ENCODE measurements around the gene NHS. TPM values are rescaled to one million over a fixed set of nuclear protein-coding genes. Genes with fewer than 3 reads are reported as not detected.

Gene NHS
- polyA plus RNA-seq, 1 donor (not counting 4 experiments of a cell fraction or from before 2014, with no cell fraction given): 5.4 TPM

DNA sequence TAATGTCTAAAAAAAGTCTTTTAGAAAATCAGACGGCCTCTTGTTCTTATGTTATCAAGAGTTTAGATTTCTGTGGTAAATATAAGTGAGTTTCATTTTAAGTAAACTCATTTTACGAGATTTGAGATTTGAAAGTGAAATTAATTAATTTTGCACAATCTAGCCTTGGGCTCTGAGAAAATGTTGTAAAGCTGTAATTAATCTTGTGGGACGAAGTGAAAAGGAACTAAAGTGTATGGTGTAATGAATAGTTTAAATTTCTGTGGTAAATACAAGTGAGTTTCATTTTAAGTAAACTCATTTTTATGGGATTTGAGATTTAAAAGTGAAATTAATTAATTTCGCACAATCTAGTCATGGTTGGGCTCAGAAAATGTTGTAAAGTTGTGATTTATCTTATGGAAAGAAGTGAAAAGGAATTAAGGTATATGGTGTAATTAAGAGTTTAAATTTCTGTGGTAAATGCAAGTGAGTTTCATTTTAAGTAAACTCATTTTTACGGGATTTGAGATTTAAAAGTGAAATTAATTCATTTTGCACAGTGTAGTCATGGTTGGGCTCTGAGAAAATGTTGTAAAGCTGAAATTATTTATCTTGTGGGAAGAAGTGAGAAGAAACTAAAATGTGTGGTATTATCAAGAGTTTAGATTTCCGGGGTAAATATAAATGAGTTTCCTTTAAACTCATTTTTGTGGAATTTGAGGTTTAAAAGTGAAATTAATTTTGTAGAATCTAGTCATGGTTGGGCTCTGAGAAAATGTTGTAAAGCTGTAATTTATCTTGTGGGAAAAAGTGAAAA is 363.9 kb downstream of the NHS start:
- Histone ChIP-seq H3K4me2 (ENCODE audit: control insufficient read depth, extremely low read depth, insufficient read depth, low read depth, low read length) (peak overlapping the region; percentile 65), H3K9me3 (ENCODE audit: control insufficient read depth, low read depth, low read length) (no peaks in the 10 kb centered on the region), H4K20me1 (ENCODE audit: control insufficient read depth, extremely low read depth, insufficient read depth, low read length) (no peaks in the 10 kb centered on the region), H3K27me3 (ENCODE audit: control insufficient read depth, extremely low read depth, insufficient read depth, low read length) (no peaks in the 10 kb centered on the region), H3K4me3 (ENCODE audit: control insufficient read depth in 2 of 3, extremely low read depth in 1 of 3, insufficient read depth in 2 of 3, low read depth in 1 of 3, low read length in 3 of 3) (peak overlapping the region; percentile 50 to 80 (median 79)), H3K27ac (ENCODE audit: control insufficient read depth, insufficient read depth, low read length) (peak overlapping the region; percentile 80), H3K9ac (ENCODE audit: control insufficient read depth, extremely low read depth, insufficient read depth, low read length) (peak overlapping the region; percentile 75), H3K36me3 (ENCODE audit: control insufficient read depth in 2 of 2, extremely low read depth in 1 of 2, insufficient read depth in 2 of 2, low read length in 2 of 2) (no peaks in the 10 kb centered on the region), H3K9me1 (ENCODE audit: control insufficient read depth, extremely low read depth, insufficient read depth, low read length) (no peaks in the 10 kb centered on the region), H2AFZ (ENCODE audit: control insufficient read depth, low read length) (no peak overlapping the region), H3K4me1 (ENCODE audit: control insufficient read depth, extremely low read depth, insufficient read depth, low read length) (no peaks in the 10 kb centered on the region), H3K79me2 (ENCODE audit: control insufficient read depth, insufficient read depth, low read length) (peaks cover 27% of the 10 kb centered on the region)
- FAIRE-seq (no peak), DNase-seq (ENCODE audit: low read depth, low spot score) (no peak)
- dilution Hi-C loops (cut with MboI; ENCODE audit: extremely low pct_ligation_motif_present, low sequenced_read_pairs): no loop called here
- TF ChIP-seq CTCF (optimal IDR thresholded peaks at IDR 0.05 in 1 of 3, IDR thresholded peaks at IDR 0.05 in 1 of 3, conservative IDR thresholded peaks at IDR 0.05 in 1 of 3; ENCODE audit: extremely low read depth in 1 of 3, insufficient read depth in 2 of 3, low read length in 3 of 3) (no peak), EZH2 (IDR thresholded peaks at IDR 0.05; ENCODE audit: low read length) (no peak)

DNA sequence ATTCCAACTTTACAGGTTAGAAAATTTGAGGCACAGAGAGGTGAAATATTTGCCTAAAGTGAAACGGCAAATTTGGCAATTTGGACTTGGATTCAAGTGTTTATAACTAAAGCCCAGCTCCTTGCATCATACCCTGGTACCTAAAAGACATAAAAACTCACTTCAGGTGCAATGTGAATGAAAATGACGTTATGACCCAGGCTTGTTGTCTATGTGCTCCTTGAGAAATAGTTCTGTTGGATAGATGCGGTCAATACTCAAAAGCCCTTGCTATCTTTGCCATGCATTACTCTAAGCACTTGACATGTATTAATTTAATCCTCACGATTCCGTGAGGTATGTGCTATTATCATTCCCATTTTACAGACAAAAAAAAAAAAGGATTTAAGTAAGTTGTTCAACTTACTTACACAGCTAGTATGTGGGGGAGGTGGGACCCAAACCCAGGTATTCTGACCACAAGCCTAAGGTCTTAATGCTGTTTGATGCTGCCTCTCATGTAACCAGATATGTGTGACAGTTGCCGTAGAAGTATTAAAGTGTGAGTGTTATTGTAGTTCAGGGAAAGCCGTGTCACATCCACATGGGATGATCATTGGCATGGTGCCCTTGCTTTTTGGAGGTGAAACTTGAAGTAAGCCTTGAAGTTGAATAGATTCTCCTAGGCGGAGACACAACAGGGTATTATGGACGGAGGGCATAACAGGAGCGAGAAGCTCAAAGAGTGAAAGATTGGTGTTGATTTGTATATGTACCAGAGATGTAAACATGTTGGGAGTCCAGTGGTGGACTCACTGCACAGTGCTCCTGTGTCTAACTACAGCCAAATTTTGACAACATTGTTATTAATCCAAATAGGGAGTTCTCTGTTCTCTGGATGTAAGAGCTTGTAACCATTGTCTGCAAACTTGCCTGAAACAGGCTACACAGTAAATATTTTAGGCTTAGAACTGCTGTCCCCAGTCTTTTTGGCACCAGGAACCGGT is 365.4 kb downstream of the NHS start:
- TF ChIP-seq CTCF (optimal IDR thresholded peaks at IDR 0.05 in 1 of 3, IDR thresholded peaks at IDR 0.05 in 1 of 3, conservative IDR thresholded peaks at IDR 0.05 in 1 of 3; ENCODE audit: extremely low read depth in 1 of 3, insufficient read depth in 2 of 3, low read length in 3 of 3) (no peak), EZH2 (IDR thresholded peaks at IDR 0.05; ENCODE audit: low read length) (no peak)
- Histone ChIP-seq H3K4me3 (ENCODE audit: control insufficient read depth in 2 of 3, extremely low read depth in 1 of 3, insufficient read depth in 2 of 3, low read depth in 1 of 3, low read length in 3 of 3) (no peak overlapping the region), H3K4me2 (ENCODE audit: control insufficient read depth, extremely low read depth, insufficient read depth, low read depth, low read length) (no peak overlapping the region), H2AFZ (ENCODE audit: control insufficient read depth, low read length) (no peak overlapping the region), H3K79me2 (ENCODE audit: control insufficient read depth, insufficient read depth, low read length) (peaks cover 27% of the 10 kb centered on the region), H3K4me1 (ENCODE audit: control insufficient read depth, extremely low read depth, insufficient read depth, low read length) (no peaks in the 10 kb centered on the region), H3K9me3 (ENCODE audit: control insufficient read depth, low read depth, low read length) (no peaks in the 10 kb centered on the region), H3K36me3 (ENCODE audit: control insufficient read depth in 2 of 2, extremely low read depth in 1 of 2, insufficient read depth in 2 of 2, low read length in 2 of 2) (no peaks in the 10 kb centered on the region), H3K9me1 (ENCODE audit: control insufficient read depth, extremely low read depth, insufficient read depth, low read length) (no peaks in the 10 kb centered on the region), H3K9ac (ENCODE audit: control insufficient read depth, extremely low read depth, insufficient read depth, low read length) (no peak overlapping the region), H3K27ac (ENCODE audit: control insufficient read depth, insufficient read depth, low read length) (no peak overlapping the region), H4K20me1 (ENCODE audit: control insufficient read depth, extremely low read depth, insufficient read depth, low read length) (no peaks in the 10 kb centered on the region), H3K27me3 (ENCODE audit: control insufficient read depth, extremely low read depth, insufficient read depth, low read length) (no peaks in the 10 kb centered on the region)
- no peak for DNase-seq (ENCODE audit: low read depth, low spot score)
- no peak for FAIRE-seq
- dilution Hi-C loops (cut with MboI; ENCODE audit: extremely low pct_ligation_motif_present, low sequenced_read_pairs): no loop called here
